Ishikawa (cell line): ENCODE measurements around the gene PHACTR4.

Experiments used
- CEBPB ChIP-seq: IDR thresholded peaks from 2 replicates; pipeline ENCODE4 v1.6.1; 2012
- CREB1 ChIP-seq: IDR thresholded peaks from 2 replicates; pipeline ENCODE4 v1.6.1; 2012; ENCODE audit warnings: low read depth
- EGR1 ChIP-seq: IDR thresholded peaks from 2 replicates; pipeline ENCODE4 v1.6.1; 2012
- EP300 ChIP-seq: IDR thresholded peaks from 2 replicates; pipeline ENCODE4 v1.6.1; 2012; ENCODE audit warnings: borderline replicate concordance
- FOXM1 ChIP-seq: IDR thresholded peaks from 2 replicates; pipeline ENCODE4 v1.6.1; 2012; ENCODE audit warnings: low read depth, borderline replicate concordance
- NFIC ChIP-seq: IDR thresholded peaks from 2 replicates; pipeline ENCODE4 v1.6.1; 2012
- RAD21 ChIP-seq: IDR thresholded peaks from 2 replicates; pipeline ENCODE4 v1.6.1; 2012; ENCODE audit warnings: low read depth
- TAF1 ChIP-seq: IDR thresholded peaks from 2 replicates; pipeline ENCODE4 v1.6.1; 2012; ENCODE audit warnings: low read depth, mild to moderate bottlenecking
- TCF12 ChIP-seq: IDR thresholded peaks from 2 replicates; pipeline ENCODE4 v1.6.1; 2012; ENCODE audit warnings: low read depth
- TEAD4 ChIP-seq: IDR thresholded peaks from 2 replicates; pipeline ENCODE4 v1.6.1; 2012
- YY1 ChIP-seq: IDR thresholded peaks from 2 replicates; pipeline ENCODE4 v1.6.1; 2012; ENCODE audit warnings: low read depth
- ZBTB7A ChIP-seq: IDR thresholded peaks from 2 replicates; pipeline ENCODE4 v1.6.1; 2012; ENCODE audit warnings: low read depth
- TF ChIP-seq, protein P1 (sequence below): IDR thresholded peaks from 2 replicates; pipeline ENCODE4 v1.6.1; 2012; ENCODE audit warnings: low read depth, mild to moderate bottlenecking
- TF ChIP-seq, protein P2 (sequence below): IDR thresholded peaks from 2 replicates; pipeline ENCODE4 v1.6.1; 2012
- TF ChIP-seq, protein P3 (sequence below): IDR thresholded peaks from 2 replicates; pipeline ENCODE4 v1.6.1; 2012

The PHACTR4 gene

DNA sequence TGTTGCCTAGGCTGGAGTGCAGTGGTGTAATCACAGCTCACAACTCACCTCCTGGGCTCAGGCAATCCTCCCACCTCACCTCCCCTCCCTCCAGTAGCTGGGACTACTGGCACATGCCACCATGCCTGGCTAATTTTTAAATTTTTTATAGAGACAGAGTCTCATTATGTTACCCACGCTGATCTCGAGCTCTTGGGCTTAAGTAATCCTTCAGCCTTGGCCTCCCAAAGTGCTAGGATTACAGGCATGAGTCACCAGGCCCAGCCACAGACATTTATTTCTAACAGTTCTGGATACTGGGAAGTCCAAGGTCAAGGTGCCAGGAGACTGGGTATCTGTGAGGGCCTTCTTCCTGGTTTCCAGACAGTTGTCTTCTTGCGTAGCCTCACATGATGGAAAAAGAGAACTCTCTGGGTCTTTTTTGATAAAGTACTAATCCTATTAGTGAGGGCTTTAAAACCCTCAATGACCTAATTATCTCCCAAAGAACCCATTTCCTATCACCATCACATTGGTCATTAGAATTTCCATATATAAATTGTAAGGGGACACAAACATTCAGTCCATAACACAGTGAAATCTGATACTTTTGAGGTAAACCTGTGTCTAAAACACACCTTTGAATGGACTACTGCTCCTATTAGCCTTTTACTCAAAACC is 67.9 kb downstream of the PHACTR4 start:
- TF ChIP-seq TEAD4 = peak; percentile 30; the same call in 1 of the 2 replicates
- TF ChIP-seq, protein P1, sequence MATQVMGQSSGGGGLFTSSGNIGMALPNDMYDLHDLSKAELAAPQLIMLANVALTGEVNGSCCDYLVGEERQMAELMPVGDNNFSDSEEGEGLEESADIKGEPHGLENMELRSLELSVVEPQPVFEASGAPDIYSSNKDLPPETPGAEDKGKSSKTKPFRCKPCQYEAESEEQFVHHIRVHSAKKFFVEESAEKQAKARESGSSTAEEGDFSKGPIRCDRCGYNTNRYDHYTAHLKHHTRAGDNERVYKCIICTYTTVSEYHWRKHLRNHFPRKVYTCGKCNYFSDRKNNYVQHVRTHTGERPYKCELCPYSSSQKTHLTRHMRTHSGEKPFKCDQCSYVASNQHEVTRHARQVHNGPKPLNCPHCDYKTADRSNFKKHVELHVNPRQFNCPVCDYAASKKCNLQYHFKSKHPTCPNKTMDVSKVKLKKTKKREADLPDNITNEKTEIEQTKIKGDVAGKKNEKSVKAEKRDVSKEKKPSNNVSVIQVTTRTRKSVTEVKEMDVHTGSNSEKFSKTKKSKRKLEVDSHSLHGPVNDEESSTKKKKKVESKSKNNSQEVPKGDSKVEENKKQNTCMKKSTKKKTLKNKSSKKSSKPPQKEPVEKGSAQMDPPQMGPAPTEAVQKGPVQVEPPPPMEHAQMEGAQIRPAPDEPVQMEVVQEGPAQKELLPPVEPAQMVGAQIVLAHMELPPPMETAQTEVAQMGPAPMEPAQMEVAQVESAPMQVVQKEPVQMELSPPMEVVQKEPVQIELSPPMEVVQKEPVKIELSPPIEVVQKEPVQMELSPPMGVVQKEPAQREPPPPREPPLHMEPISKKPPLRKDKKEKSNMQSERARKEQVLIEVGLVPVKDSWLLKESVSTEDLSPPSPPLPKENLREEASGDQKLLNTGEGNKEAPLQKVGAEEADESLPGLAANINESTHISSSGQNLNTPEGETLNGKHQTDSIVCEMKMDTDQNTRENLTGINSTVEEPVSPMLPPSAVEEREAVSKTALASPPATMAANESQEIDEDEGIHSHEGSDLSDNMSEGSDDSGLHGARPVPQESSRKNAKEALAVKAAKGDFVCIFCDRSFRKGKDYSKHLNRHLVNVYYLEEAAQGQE = no peak
- TF ChIP-seq FOXM1 = no peak
- TF ChIP-seq, protein P2, sequence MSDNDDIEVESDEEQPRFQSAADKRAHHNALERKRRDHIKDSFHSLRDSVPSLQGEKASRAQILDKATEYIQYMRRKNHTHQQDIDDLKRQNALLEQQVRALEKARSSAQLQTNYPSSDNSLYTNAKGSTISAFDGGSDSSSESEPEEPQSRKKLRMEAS = peak; percentile 46; the same call in 1 of the 2 replicates
- peak; percentile 13; the same call in 1 of the 2 replicates for TF ChIP-seq RAD21
- TF ChIP-seq ZBTB7A = no peak
- 0 out of 2 replicates have a peak, but pooled peaks have one; percentile 46 for TF ChIP-seq TCF12
- no peak for TF ChIP-seq NFIC
- no peak for TF ChIP-seq EGR1
- peak; percentile 14; the same call in 1 of the 2 replicates for TF ChIP-seq CEBPB

DNA sequence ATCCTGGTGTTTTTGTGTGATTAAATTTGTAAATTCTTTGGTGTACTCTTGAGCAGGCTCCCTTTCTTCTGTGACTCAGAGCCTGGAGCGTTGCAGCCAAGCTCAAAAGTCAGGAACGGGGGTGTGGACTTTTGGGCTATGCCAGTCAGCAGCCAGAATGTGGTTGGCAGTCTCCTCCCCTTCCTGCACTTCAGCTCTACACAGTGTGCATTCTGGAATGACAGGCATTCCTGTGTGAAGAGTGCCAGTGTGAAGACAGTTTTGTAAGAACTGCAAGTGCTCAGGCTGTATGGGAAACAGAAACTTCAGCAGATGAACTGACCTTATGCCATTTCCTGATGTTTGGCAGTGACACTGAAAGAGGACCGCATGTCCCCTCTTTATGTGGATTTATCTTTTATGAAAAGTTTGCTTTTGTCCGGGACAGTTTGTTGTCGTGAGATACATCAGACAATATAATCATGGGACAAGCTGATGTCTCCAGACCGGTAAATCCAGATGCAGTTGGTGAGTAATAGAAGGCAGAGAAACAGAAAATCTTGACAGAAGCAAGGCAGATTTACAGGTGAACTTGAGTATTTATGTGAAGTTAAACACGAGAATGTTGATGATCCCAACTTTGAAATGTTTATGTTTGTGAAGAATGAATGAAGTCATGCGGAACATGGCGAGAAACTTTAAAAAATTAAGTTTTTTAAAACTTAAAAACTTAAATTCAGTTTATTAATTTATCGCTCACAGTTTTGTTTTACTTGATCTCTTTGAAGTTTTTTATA is 68.6 kb downstream of the PHACTR4 start:
- TF ChIP-seq TEAD4 = peak; percentile 97
- TF ChIP-seq ZBTB7A = no peak
- TF ChIP-seq EGR1 = no peak
- TF ChIP-seq, protein P1 = no peak
- TF ChIP-seq, protein P2 = peak; percentile 71
- TF ChIP-seq FOXM1 = 0 out of 2 replicates have a peak, but pooled peaks have one; percentile 20
- TF ChIP-seq YY1 = no peak; the same call in 1 of the 2 replicates
- 0 out of 2 replicates have a peak, but pooled peaks have one; percentile 24 for TF ChIP-seq TCF12
- peak; percentile 62; the same call in 1 of the 2 replicates for TF ChIP-seq TAF1
- TF ChIP-seq CEBPB = 0 out of 2 replicates have a peak, but pooled peaks have one; percentile 5
- TF ChIP-seq, protein P3, sequence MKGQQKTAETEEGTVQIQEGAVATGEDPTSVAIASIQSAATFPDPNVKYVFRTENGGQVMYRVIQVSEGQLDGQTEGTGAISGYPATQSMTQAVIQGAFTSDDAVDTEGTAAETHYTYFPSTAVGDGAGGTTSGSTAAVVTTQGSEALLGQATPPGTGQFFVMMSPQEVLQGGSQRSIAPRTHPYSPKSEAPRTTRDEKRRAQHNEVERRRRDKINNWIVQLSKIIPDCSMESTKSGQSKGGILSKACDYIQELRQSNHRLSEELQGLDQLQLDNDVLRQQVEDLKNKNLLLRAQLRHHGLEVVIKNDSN = no peak
- no peak for TF ChIP-seq CREB1
- TF ChIP-seq NFIC = peak; percentile 44; the same call in 1 of the 2 replicates
- no peak; the same call in 1 of the 2 replicates for TF ChIP-seq RAD21
- TF ChIP-seq EP300 = peak; percentile 32; the same call in 1 of the 2 replicates

DNA sequence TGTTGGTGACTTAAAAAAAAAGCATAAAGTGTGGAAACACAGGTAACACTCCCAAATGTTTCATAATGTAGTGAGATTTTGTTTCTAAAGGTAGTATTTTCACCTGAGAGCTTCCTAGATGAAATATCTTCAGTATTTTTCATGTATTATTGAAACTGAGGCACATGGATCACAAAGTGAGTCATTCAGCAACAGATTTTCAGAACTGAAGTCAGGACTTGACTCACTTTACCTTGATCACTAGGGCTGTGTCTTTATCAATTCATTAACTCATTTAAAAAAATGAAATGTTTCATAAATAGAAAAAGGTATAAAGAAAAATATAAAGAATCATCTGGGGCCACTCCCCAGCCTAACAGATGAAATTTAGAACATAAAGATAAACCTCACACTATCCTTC is 69.8 kb downstream of the PHACTR4 start:
- TF ChIP-seq ZBTB7A (no peak), EGR1 (no peak), RAD21 (no peak), FOXM1 (no peak), TAF1 (no peak), TCF12 (no peak), CEBPB (no peak), EP300 (no peak), YY1 (no peak), NFIC (no peak)
- TF ChIP-seq, protein P2 = no peak
- TF ChIP-seq, protein P3 = no peak
- TF ChIP-seq, protein P1 = no peak
